LHCN-M2 (cell line): Measurements from ENCODE around the gene SLC7A11. TPM values are rescaled to one million over a fixed set of nuclear protein-coding genes. Genes with fewer than 3 reads are reported as not detected.
A peak's percentile ranks its signal among the peaks of the same experiment; 100 is the strongest.

Experiments
- DNase-seq: peaks from one replicate; pipeline ENCODE4 v3.0.0-alpha.2; 2012; ENCODE audit warnings: low read depth
- total RNA-seq: library from RNA; depleted of rRNA; stranded (reverse); fragments of >200 nt; gene quantifications from 2 replicates; pipeline ENCODE4 v1.2.3, GENCODE V29; 2014

The SLC7A11 gene
- total RNA-seq, 1 experiment from 2014 or later = 6.1 TPM

- no peak for DNase-seq
Measured at GRCh38 chr4:138164208-138164607, 77.9 kb downstream of the SLC7A11 start.

DNA sequence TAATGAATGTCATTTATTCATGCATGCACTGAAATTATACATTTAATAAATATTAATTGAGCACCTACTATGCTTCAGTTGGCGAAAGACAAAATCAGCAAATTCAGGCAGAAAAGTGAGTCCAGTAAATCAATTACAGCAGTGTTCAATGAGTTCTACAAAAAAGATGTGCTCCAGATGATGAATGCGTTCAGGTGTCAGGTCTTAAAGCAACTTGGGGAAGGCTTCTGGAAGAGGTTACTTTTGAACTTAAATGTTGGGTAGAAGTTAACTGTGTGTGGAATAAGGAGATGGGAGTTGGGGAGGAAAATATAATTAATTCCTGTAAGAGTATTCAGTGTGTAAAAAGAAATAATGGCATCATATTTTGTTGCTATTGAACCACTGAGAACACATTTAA is 79.0 kb downstream of the SLC7A11 start:
- DNase-seq = no peak

DNA sequence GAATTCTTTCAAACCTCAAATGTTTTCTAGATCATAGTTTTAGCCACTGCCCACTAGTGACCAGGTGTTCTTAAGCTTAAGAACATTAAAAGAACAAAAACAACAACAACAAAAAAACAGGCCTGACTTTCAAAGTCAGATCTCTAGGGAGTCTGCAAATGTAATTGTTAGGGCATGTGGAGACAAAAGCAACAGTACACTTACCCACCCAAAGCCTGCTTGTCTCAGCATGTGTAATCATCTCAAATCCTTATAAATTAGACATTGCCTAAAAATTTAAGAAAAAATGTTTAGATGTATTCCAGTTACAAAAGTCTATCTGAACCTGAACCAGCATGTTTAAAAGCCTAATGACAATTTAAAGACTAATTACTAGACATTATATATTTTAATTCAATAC is 79.9 kb downstream of the SLC7A11 start:
- DNase-seq = peak; percentile 49

GRCh38 chr4:138161351-138161750 is 80.8 kb downstream of the SLC7A11 start:
- DNase-seq = no peak

- DNase-seq = peak; percentile 78
Measured at GRCh38 chr4:138158746-138159297, 83.3 kb downstream of the SLC7A11 start.

DNA sequence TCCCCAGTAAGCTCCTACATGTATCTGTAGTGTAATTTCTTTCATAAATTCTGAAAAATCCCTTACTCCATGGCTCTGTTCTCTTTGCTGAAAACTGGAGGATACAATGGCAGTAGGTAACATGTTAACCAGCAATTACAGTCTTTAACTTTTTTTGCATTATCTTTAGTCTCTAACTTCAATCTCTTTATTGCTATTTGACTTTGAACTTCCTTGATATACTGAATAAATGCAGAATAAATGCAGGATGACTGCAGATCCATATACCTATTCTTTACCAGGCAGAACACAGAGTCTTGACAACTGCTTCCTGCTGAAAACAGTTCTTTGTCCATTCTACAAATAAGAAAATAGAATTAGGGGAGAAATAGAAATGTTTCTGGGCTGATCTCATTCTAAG is 101.3 kb downstream of the SLC7A11 start:
- no peak for DNase-seq

DNA sequence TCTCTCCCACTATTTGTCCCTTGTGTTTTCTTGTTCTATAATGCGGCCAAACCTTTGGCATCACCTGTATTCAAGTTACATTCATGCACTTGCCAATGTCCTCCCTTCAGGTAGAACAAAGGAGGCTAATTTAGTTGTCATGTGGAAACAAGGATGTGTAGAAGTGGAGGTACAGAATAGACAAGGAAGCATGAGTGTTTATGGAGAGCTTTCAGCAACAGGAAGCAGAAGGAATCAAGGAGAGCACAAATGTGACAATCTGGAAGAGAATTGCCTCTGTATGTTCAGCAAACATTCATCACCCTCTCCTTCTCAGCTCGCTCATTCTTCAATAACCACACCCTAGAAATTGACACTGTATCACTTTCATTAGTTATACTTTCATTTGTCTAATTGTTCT is 103.4 kb downstream of the SLC7A11 start:
- no peak for DNase-seq

- DNase-seq = no peak
Measured at GRCh38 chr4:138135610-138136009, 106.5 kb downstream of the SLC7A11 start.

GRCh38 chr4:138118270-138118669 is 123.9 kb downstream of the SLC7A11 start:
- no peak for DNase-seq

DNA sequence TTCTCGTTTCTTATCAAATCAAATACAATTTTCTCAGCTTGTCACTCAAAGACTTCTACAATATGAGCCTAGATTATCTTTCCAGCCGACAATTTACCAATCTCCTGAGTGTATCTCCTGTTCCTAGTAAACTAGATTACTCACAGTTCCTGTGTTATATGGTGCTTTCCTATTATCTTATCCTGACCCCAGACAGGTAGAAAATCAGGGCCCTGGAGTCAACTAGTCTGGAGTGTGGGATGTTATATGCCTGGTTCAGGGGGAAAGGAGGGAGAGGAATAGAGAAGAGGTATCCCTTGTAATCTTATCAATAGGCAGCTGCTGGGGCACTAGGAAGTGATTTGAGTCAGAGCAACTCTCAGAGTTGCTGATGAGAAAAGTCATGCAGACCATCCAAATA is 127.1 kb downstream of the SLC7A11 start:
- no peak for DNase-seq

GRCh38 chr4:138114434-138114833 is 127.7 kb downstream of the SLC7A11 start:
- DNase-seq = no peak
